Uterus (tissue), 4 donors: ENCODE measurements around the gene EPHB2. TPM values are rescaled to one million over a fixed set of nuclear protein-coding genes. Genes with fewer than 3 reads are reported as not detected.

ENCODE experiments used
- DNase-seq, 2 donors: peaks; one replicate each; pipeline ENCODE4 v3.0.0-alpha.2; 2019 to 2020
- H3K27ac ChIP-seq, 2 donors: fragments of 200-600 bp; sonication (generic); 1 replicate in 1 of 2; 2 replicates in 1 of 2; pipeline ENCODE4 v1.5.1; 2016 to 2018
- H3K27me3 ChIP-seq, 2 donors: fragments of 200-600 bp; sonication (generic); one replicate each; pipeline ENCODE4 v1.5.1; 2018 to 2019; ENCODE audit warnings: control low read depth in 1 of 2
- H3K36me3 ChIP-seq, 2 donors: fragments of 200-600 bp; sonication (generic); one replicate each; pipeline ENCODE4 v1.5.1; 2019; ENCODE audit warnings: control low read depth in 1 of 2
- H3K4me1 ChIP-seq, 2 donors: fragments of 200-600 bp; sonication (generic); one replicate each; pipeline ENCODE4 v1.5.1; 2018 to 2019; ENCODE audit warnings: control low read depth in 1 of 2
- H3K4me3 ChIP-seq, 2 donors: fragments of 200-600 bp; sonication (generic); 1 replicate in 1 of 2; 2 replicates in 1 of 2; pipeline ENCODE4 v1.5.1; 2018 to 2019; ENCODE audit warnings: mild to moderate bottlenecking in 1 of 2
- H3K9me3 ChIP-seq, 2 donors: fragments of 200-600 bp; sonication (generic); one replicate each; pipeline ENCODE4 v1.5.1; 2019; ENCODE audit warnings: control low read depth in 1 of 2
- CTCF ChIP-seq, 4 experiments: fragments of 200-600 bp in 2 of 4; fragments of 450-650 bp in 2 of 4; sonication (generic) in 2 of 4; IDR thresholded peaks; one replicate each; pipeline ENCODE4 v1.5.1; 2016 to 2019; ENCODE audit warnings: antibody characterized with exemption in 4 of 4, mild to moderate bottlenecking in 2 of 4, moderate library complexity in 1 of 4
- POLR2A ChIP-seq, 2 donors: fragments of 450-650 bp; IDR thresholded peaks; one replicate each; pipeline ENCODE4 v1.6.1; 2016; ENCODE audit warnings: antibody characterized with exemption in 2 of 2, mild to moderate bottlenecking in 1 of 2, moderate library complexity in 1 of 2
- intact Hi-C: fragments of 100-400 bp; cut with DNase I; formaldehyde crosslinking; loops from one replicate; pipeline ENCODE4 v1.15.1; 2023; ENCODE audit warnings: low total_unique reads
- total RNA-seq, 4 donors: library from RNA; depleted of rRNA in 3 of 4; stranded (reverse); fragments of >200 nt in 3 of 4; gene quantifications; one replicate each; pipeline versions ENCODE4 v1.1.0 to v1.2.4, GENCODE V29; 2014 to 2023
- donor health status: DM: yes; HTN: yes; CAD: no.

The EPHB2 gene
- total RNA-seq, 4 donors from 2014 or later = under 0.01 to 49.6 (median 2.2) TPM

- no peaks in the 10 kb centered on the region for H3K27me3 ChIP-seq
- no peaks in the 10 kb centered on the region for H3K9me3 ChIP-seq
- H3K4me1 ChIP-seq = no peaks in the 10 kb centered on the region
- H3K4me3 ChIP-seq = no peak overlapping the region
- intact Hi-C loops = no loop called here
- TF ChIP-seq POLR2A (IDR thresholded peaks at IDR 0.05) = no peak
- peak; percentile 19 to 32 (median 24) for TF ChIP-seq CTCF (IDR thresholded peaks at IDR 0.05)
- H3K36me3 ChIP-seq = no peaks in the 10 kb centered on the region
- peak in 1 of 2 donors; percentile 21 for DNase-seq
- no peak overlapping the region for H3K27ac ChIP-seq
Observed at GRCh38 chr1:22930240-22930912, 219.7 kb downstream of the EPHB2 start.

GRCh38 chr1:22932803-22933470 lies 222.3 kb downstream of the EPHB2 start:
- no peak for DNase-seq
- Histone ChIP-seq H3K36me3 (no peaks in the 10 kb centered on the region), H3K27ac (no peak overlapping the region), H3K4me3 (no peak overlapping the region), H3K9me3 (no peaks in the 10 kb centered on the region), H3K27me3 (no peaks in the 10 kb centered on the region), H3K4me1 (no peaks in the 10 kb centered on the region)
- intact Hi-C loops = no loop called here
- TF ChIP-seq CTCF (IDR thresholded peaks at IDR 0.05) (no peak), POLR2A (IDR thresholded peaks at IDR 0.05) (no peak)

- no peak overlapping the region for H3K4me3 ChIP-seq
- TF ChIP-seq CTCF (IDR thresholded peaks at IDR 0.05) = no peak
- TF ChIP-seq POLR2A (IDR thresholded peaks at IDR 0.05) = no peak
Observed at GRCh38 chr1:22935433-22935832, 224.8 kb downstream of the EPHB2 start.

GRCh38 chr1:22936681-22937080 lies 226.0 kb downstream of the EPHB2 start:
- Histone ChIP-seq H3K27me3 (no peaks in the 10 kb centered on the region), H3K4me1 (no peaks in the 10 kb centered on the region), H3K9me3 (no peaks in the 10 kb centered on the region), H3K27ac (no peak overlapping the region), H3K36me3 (no peaks in the 10 kb centered on the region), H3K4me3 (no peak overlapping the region)
- TF ChIP-seq CTCF (IDR thresholded peaks at IDR 0.05) (no peak), POLR2A (IDR thresholded peaks at IDR 0.05) (no peak)
- no peak for DNase-seq
- intact Hi-C loops = no loop called here

More at GRCh38 chr1:22935433-22935832, 224.8 kb downstream of the EPHB2 start:
- no peak for DNase-seq
- intact Hi-C loops = no loop called here
- H3K27ac ChIP-seq = no peak overlapping the region
- H3K4me1 ChIP-seq = no peaks in the 10 kb centered on the region
- no peaks in the 10 kb centered on the region for H3K27me3 ChIP-seq
- H3K9me3 ChIP-seq = no peaks in the 10 kb centered on the region
- H3K36me3 ChIP-seq = no peaks in the 10 kb centered on the region

- H3K36me3 ChIP-seq = no peaks in the 10 kb centered on the region
- H3K4me1 ChIP-seq = no peaks in the 10 kb centered on the region
- intact Hi-C loops = no loop called here
- TF ChIP-seq CTCF (IDR thresholded peaks at IDR 0.05) (no peak), POLR2A (IDR thresholded peaks at IDR 0.05) (no peak)
- H3K27ac ChIP-seq = no peak overlapping the region
- no peak for DNase-seq
- no peaks in the 10 kb centered on the region for H3K9me3 ChIP-seq
- H3K4me3 ChIP-seq = no peak overlapping the region
- no peaks in the 10 kb centered on the region for H3K27me3 ChIP-seq
Observed at GRCh38 chr1:22941257-22941656, 230.6 kb downstream of the EPHB2 start.
